HepG2 (cell line): Measurements from ENCODE around the gene BEGAIN. TPM values are rescaled to one million over a fixed set of nuclear protein-coding genes. Genes with fewer than 3 reads are reported as not detected.

ENCODE experiments used
- ATAC-seq: fragments of 200-7000 bp; cut with Tn5 transposase; 3 replicates; pipeline ENCODE4 v1.9.1; 2020; ENCODE audit warnings: mild to moderate bottlenecking, moderate library complexity
- BruUV-seq: library from RNA; stranded (reverse); fragments of 400-500 nt; replicated peaks from 2 replicates; lab custom pipeline; 2021; lab: Mats Ljungman, UMichigan
- CTCF ChIA-PET: fragments of 300-600 bp; formaldehyde crosslinking; extraction: SDS; loops from one replicate; lab custom pipeline; 2021; ENCODE audit warnings: low total read pairs, inconsistent platforms, low intra/inter-chr PET ratio; lab: Yijun Ruan, JAX
- POLR2A ChIA-PET: fragments of 350-600 bp; sonication (Branson Sonifier 250); formaldehyde crosslinking; loops from one replicate; lab custom pipeline; 2020; ENCODE audit warnings: antibody characterized with exemption, inconsistent platforms; lab: Yijun Ruan, JAX
- DNase-seq: peaks from one replicate; pipeline ENCODE4 v3.0.0-alpha.2; 2015; ENCODE audit warnings: low spot score
- FAIRE-seq: peaks from 3 replicates; lab custom pipeline; 2011; peaks lifted over from hg19 to GRCh38; lab: Jason Lieb, UNC
- H2AFZ ChIP-seq: one replicate; pipeline ENCODE4 v1.6.1; 2011; ENCODE audit warnings: low read length, inconsistent platforms
- H3K27ac ChIP-seq: fragments of 300-600 bp; 3 replicates; pipeline ENCODE4 v1.8.0; 2011; ENCODE audit warnings: mixed run types, mild to moderate bottlenecking, mixed read lengths, low read length, inconsistent platforms; ENCODE audit not compliant: insufficient read depth; ENCODE audit errors: extremely low read length
- H3K27me3 ChIP-seq, 2 experiments: fragments of 200-600 bp in 1 of 2; 2 replicates in 1 of 2; 3 replicates in 1 of 2; pipeline versions ENCODE4 v1.6.0 to v1.8.0; 2011; ENCODE audit warnings: low read length in 2 of 2, mild to moderate bottlenecking in 2 of 2, moderate library complexity in 2 of 2, inconsistent platforms in 1 of 2; ENCODE audit not compliant: insufficient read depth in 2 of 2, control insufficient read depth in 1 of 2
- H3K36me3 ChIP-seq, 2 experiments: fragments of 200-600 bp in 1 of 2; replicated peaks in 1 of 2; 2 replicates in 1 of 2; 3 replicates in 1 of 2; pipeline versions ENCODE4 v1.5.1 to v1.8.0; 2011; ENCODE audit warnings: low read length in 2 of 2, inconsistent platforms in 1 of 2; ENCODE audit not compliant: insufficient read depth in 2 of 2, control insufficient read depth in 1 of 2
- H3K4me1 ChIP-seq: 2 replicates; pipeline ENCODE4 v1.5.1; 2012; ENCODE audit warnings: low read length, inconsistent platforms; ENCODE audit not compliant: insufficient read depth
- H3K4me2 ChIP-seq: 2 replicates; pipeline ENCODE4 v1.6.0; 2011; ENCODE audit warnings: low read depth, low read length, inconsistent platforms
- H3K4me3 ChIP-seq, 3 experiments: fragments of 200-600 bp in 1 of 3; sonication (generic), shearing (Covaris generic) in 1 of 3; replicated peaks in 1 of 3; 2 replicates each; pipeline ENCODE4 v1.5.1; 2011 to 2016; ENCODE audit warnings: low read length in 3 of 3, inconsistent platforms in 2 of 3, low read depth in 2 of 3, mild to moderate bottlenecking in 2 of 3, control low read depth in 1 of 3, mixed read lengths in 1 of 3; ENCODE audit not compliant: insufficient read depth in 1 of 3
- H3K79me2 ChIP-seq: one replicate; pipeline ENCODE4 v1.6.1; 2011; ENCODE audit warnings: low read length, inconsistent platforms; ENCODE audit not compliant: insufficient read depth
- H3K9ac ChIP-seq: 2 replicates; pipeline ENCODE4 v1.6.0; 2011; ENCODE audit warnings: mild to moderate bottlenecking, low read depth, low read length, inconsistent platforms; ENCODE audit not compliant: insufficient read depth
- H3K9me3 ChIP-seq: 2 replicates; pipeline ENCODE4 v1.5.1; 2012; ENCODE audit warnings: mild to moderate bottlenecking, low read length
- H4K20me1 ChIP-seq: 2 replicates; pipeline ENCODE4 v1.6.0; 2011; ENCODE audit warnings: inconsistent platforms, mild to moderate bottlenecking, low read length, moderate library complexity; ENCODE audit not compliant: insufficient read depth
- GFI1 ChIP-seq: sonication (generic); formaldehyde crosslinking; IDR thresholded peaks from 2 replicates; pipeline ENCODE4 v1.5.0; 2020; ENCODE audit warnings: missing genetic modification reagents, mild to moderate bottlenecking, borderline replicate concordance
- NR3C1 ChIP-seq: sonication (generic); formaldehyde crosslinking; IDR thresholded peaks from 2 replicates; pipeline ENCODE4 v1.4.0; 2020; ENCODE audit warnings: missing genetic modification reagents
- RFX5 ChIP-seq: IDR thresholded peaks from 2 replicates; pipeline ENCODE4 v1.6.1; 2011; ENCODE audit warnings: low read depth, low read length, improper control_type of control experiment
- SNAPC4 ChIP-seq: sonication (generic); formaldehyde crosslinking; IDR thresholded peaks from 2 replicates; pipeline ENCODE4 v1.4.0; 2020; ENCODE audit warnings: mild to moderate bottlenecking, missing genetic modification reagents
- SRSF1 ChIP-seq: fragments of 200-400 bp; formaldehyde crosslinking; optimal IDR thresholded peaks from 2 replicates; pipeline ENCODE3; 2017; ENCODE audit warnings: mild to moderate bottlenecking, low read depth, low read length, moderate library complexity
- ZBTB21 ChIP-seq: sonication (generic); formaldehyde crosslinking; IDR thresholded peaks from 2 replicates; pipeline ENCODE4 v1.4.0; 2020; ENCODE audit warnings: missing genetic modification reagents
- ZNF329 ChIP-seq: sonication (generic); formaldehyde crosslinking; IDR thresholded peaks from 2 replicates; pipeline ENCODE4 v1.9.0; 2021; ENCODE audit warnings: low read depth, mild to moderate bottlenecking, missing genetic modification reagents
- WGBS: methylation state at CpG from one replicate; pipeline ENCODE4 v1.1.6; 2017; ENCODE audit warnings: low lambda C conversion rate; 5-methylcytosine and 5-hydroxymethylcytosine counted together
- in situ Hi-C: cut with HindIII; loops from 2 replicates; pipeline ENCODE4 v1.10.0; 2017; ENCODE audit warnings: low pct_unique_long_range_greater_than_20kb; ENCODE audit not compliant: extremely low pct_ligation_motif_present
- intact Hi-C: fragments of 100-400 bp; cut with micrococcal nuclease; formaldehyde crosslinking; loops from one replicate; pipeline ENCODE4 v1.10.0; 2022; ENCODE audit not compliant: unreplicated experiment
- polyA plus RNA-seq, 8 experiments: library from polyadenylated mRNA; depleted of rRNA in 3 of 8; stranded (reverse) in 7 of 8; unstranded in 1 of 8; fragments of >200 nt; fragmentation: Illumina TruSeq in 4 of 8; extraction: Trizol in 4 of 8; gene quantifications; 2 replicates each; pipeline versions ENCODE4 v1.2.1 to v1.2.3, GENCODE V29; 2011 to 2016; ENCODE audit warnings: low read depth in 4 of 8, missing spikeins in 1 of 8, mixed read lengths in 1 of 8; ENCODE audit not compliant: insufficient read depth in 1 of 8
- total RNA-seq, 5 experiments: library from RNA; depleted of rRNA; stranded (reverse); fragments of >200 nt; fragmentation: Illumina TruSeq; extraction: Trizol; gene quantifications; 2 replicates each; pipeline ENCODE4 v1.2.3, GENCODE V29; 2016; ENCODE audit warnings: low read depth in 1 of 5
- TF ChIP-seq, protein P1 (sequence below): sonication (generic); formaldehyde crosslinking; IDR thresholded peaks from 2 replicates; pipeline ENCODE4 v1.5.1; 2020; ENCODE audit warnings: mild to moderate bottlenecking, missing genetic modification reagents, borderline replicate concordance
- TF ChIP-seq, protein P2 (sequence below): sonication (generic); formaldehyde crosslinking; IDR thresholded peaks from 2 replicates; pipeline ENCODE4 v1.4.0; 2020; ENCODE audit warnings: missing genetic modification reagents

The BEGAIN gene
- total and polyA plus RNA-seq, 2 of the 13 experiments (the other 11 are each of a cell fraction or from before 2014, with no cell fraction given), result not detected

GRCh38 chr14:100578552-100578951 is 8.7 kb downstream of the BEGAIN start:
- no TSS peak for BruUV-seq
- no peak for ATAC-seq
- CTCF ChIA-PET, result no interaction called here
- WGBS, result 51% methylated on average over 4 of the region's 4 CpGs
- TF ChIP-seq, protein P1, sequence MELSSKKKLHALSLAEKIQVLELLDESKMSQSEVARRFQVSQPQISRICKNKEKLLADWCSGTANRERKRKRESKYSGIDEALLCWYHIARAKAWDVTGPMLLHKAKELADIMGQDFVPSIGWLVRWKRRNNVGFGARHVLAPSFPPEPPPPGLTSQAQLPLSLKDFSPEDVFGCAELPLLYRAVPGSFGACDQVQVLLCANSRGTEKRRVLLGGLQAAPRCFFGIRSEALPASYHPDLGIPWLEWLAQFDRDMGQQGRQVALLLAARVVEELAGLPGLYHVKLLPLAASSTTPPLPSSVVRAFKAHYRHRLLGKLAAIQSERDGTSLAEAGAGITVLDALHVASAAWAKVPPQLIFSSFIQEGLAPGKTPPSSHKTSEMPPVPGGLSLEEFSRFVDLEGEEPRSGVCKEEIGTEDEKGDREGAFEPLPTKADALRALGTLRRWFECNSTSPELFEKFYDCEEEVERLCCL (CRISPR knock-in tag), result no peak
- TF ChIP-seq ZBTB21 (CRISPR knock-in tag), result no peak
- TF ChIP-seq SNAPC4 (CRISPR knock-in tag), result no peak
- TF ChIP-seq ZNF329 (CRISPR knock-in tag), result no peak
- TF ChIP-seq, protein P2, sequence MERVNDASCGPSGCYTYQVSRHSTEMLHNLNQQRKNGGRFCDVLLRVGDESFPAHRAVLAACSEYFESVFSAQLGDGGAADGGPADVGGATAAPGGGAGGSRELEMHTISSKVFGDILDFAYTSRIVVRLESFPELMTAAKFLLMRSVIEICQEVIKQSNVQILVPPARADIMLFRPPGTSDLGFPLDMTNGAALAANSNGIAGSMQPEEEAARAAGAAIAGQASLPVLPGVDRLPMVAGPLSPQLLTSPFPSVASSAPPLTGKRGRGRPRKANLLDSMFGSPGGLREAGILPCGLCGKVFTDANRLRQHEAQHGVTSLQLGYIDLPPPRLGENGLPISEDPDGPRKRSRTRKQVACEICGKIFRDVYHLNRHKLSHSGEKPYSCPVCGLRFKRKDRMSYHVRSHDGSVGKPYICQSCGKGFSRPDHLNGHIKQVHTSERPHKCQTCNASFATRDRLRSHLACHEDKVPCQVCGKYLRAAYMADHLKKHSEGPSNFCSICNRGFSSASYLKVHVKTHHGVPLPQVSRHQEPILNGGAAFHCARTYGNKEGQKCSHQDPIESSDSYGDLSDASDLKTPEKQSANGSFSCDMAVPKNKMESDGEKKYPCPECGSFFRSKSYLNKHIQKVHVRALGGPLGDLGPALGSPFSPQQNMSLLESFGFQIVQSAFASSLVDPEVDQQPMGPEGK (CRISPR knock-in tag), result no peak
- TF ChIP-seq NR3C1, result no peak
- TF ChIP-seq GFI1, result no peak
- TF ChIP-seq RFX5, result no peak
- no peak for TF ChIP-seq SRSF1
- TF ChIP-seq, all 625 proteins: peak for 0
- no peak overlapping the region for H3K9ac ChIP-seq
- in situ Hi-C loops, result no loop called here
- POLR2A ChIA-PET, result no interaction called here
- H4K20me1 ChIP-seq, result no peaks in the 10 kb centered on the region
- no peaks in the 10 kb centered on the region for H3K79me2 ChIP-seq
- no peak overlapping the region for H3K4me3 ChIP-seq
- no peak overlapping the region for H2AFZ ChIP-seq
- no peak overlapping the region for H3K27ac ChIP-seq
- no peaks in the 10 kb centered on the region for H3K9me3 ChIP-seq
- intact Hi-C loops, result no loop called here
- H3K4me2 ChIP-seq, result no peak overlapping the region
- H3K27me3 ChIP-seq, result peaks cover 13 to 74% of the 10 kb centered on the region in 2 experiments
- H3K4me1 ChIP-seq, result no peaks in the 10 kb centered on the region
- H3K36me3 ChIP-seq, result no peaks in the 10 kb centered on the region
- FAIRE-seq (no peak), DNase-seq (no peak)
